T-helper 2 cell treated with Interferon-gamma antibody and Interleukin-4, amounts not matched to agents 5 μg/mL and 100 μg/mL, for 36 hours (primary cell): ENCODE results near the gene CHD9NB.

ENCODE experiments used
- DNase-seq: peaks from one replicate; pipeline ENCODE4 v3.0.0; 2021; ENCODE audit warnings: low spot score
- H3K27ac Mint-ChIP-seq: one replicate; pipeline ENCODE4 v1.8.0; 2021; ENCODE audit warnings: mild to moderate bottlenecking, mixed read lengths
- H3K27me3 Mint-ChIP-seq: one replicate; pipeline ENCODE4 v1.8.0; 2021; ENCODE audit warnings: low read depth, mixed read lengths
- H3K36me3 Mint-ChIP-seq: one replicate; pipeline ENCODE4 v1.8.0; 2021; ENCODE audit warnings: low read depth, mixed read lengths
- H3K4me1 Mint-ChIP-seq: one replicate; pipeline ENCODE4 v1.8.0; 2021; ENCODE audit warnings: low read depth, mixed read lengths
- H3K4me3 Mint-ChIP-seq: one replicate; pipeline ENCODE4 v1.8.0; 2022; ENCODE audit warnings: mild to moderate bottlenecking, moderate library complexity, mixed read lengths
- H3K9me3 Mint-ChIP-seq: one replicate; pipeline ENCODE4 v1.8.0; 2021; ENCODE audit warnings: mixed read lengths

The CHD9NB gene

DNA sequence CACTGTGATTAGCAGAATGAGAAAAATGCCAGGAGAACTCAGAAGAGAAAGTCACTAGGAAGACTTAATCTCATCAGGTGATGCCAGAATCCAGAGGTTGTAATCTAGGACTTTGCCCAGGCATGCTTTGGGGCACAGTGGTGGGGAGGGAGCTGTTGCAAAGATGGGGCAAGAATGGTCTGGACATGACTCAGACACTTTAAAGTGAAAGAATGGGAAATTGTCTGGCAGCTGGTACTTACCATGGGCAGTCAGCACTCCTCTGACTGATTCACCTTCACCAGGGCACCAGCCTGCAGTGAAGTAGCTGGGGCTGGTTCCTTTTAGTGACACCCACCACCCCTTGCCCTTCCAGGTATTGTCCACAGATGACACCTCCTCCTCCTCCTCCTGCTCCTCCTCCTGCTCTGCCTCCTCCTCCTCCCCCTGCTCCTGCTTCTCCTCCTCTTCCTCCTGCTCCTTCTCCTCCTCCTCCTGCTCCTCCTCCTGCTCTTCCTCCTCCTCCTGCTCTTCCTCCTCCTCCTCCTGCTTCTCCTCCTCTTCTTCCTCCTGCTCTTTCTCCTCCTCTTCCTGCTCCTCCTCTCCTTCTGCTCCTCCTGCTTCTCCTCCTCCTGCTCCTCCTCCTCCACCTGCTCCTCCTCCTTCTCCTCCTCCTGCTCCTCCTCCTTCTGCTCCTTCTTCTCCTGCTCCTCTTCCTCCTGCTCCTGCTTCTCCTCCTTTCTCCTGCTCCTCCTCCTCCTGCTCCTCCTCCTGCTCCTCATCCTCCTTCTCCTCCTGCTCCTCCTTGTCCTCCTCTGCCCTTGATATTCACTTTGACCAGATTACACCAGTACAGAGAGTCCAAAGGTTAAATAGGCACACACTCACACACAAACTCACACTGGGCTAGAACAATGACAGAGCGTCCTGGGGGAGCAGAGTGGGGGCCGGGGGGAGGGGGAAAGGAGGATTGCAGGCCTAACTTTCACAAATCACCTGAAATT is at the start of gene CHD9NB:
Gene CHD9NB, minus strand, starts transcription at position 379 of the 983 bp plus-strand sequence. CDS start 8,739 bp downstream, outside the sequence.
- Mint-ChIP-seq H3K9me3 (no peaks in the 10 kb centered on the region), H3K27me3 (no peaks in the 10 kb centered on the region), H3K27ac (no peak within 1 kb of the TSS), H3K4me1 (peaks cover 24% of the 10 kb centered on the region), H3K4me3 (peak within 1 kb of the TSS; percentile 46), H3K36me3 (no peaks in the 10 kb centered on the region)
- no peak for DNase-seq

DNA sequence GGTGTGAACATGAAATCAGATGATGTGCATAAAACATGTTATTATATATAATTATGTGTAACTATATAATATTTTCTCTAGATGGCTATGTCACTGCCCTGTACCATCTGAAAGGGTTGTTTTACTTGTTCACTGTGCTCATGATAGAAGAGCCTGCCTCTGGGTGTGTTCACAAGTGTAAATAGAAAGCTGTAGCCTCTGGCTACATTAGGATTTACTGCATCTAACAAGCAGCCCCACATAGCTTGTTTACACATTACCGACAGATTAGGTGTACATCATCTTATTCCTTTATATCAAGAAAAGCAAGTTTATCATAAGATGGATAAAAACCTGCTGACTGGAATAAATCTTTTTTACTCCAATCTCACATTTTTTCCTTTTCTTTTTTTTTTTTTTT is 48.2 kb upstream of the CHD9NB start:
- Mint-ChIP-seq H3K36me3 (no peaks in the 10 kb centered on the region), H3K4me3 (no peak overlapping the region), H3K27me3 (no peaks in the 10 kb centered on the region), H3K4me1 (peaks cover 15% of the 10 kb centered on the region), H3K9me3 (no peaks in the 10 kb centered on the region), H3K27ac (no peak overlapping the region)
- no peak for DNase-seq

DNA sequence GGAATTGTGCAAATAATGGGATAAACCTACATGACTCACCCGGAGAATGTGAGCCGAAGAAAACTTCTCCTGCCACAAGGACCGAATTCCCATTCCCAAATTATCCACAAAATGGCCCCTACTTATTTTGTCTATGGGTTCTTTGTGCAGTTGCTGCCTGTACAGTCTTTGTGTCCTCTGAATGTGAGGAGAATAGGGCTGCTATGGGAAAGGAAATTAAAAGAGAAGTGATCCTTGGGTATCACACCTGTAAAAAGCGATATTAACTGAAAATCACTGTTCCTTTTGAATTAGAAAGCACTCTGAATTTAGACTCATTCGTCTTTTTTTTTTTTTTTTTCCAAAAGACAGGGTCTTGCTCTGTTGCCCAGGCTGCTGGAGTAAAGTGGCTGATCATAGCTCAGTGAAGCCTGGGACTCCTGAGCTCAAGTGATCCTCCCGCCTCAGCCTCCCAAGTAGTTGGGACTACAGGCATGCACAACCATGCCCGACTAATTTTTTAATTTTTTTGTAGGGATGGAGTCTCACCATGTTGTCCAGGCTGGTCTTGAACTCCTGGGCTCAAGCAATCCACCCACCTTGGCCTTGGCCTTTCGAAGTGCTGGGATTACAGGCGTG is 47.5 kb upstream of the CHD9NB start:
- H3K27ac Mint-ChIP-seq: peak overlapping the region; percentile 26
- no peaks in the 10 kb centered on the region for H3K27me3 Mint-ChIP-seq
- H3K36me3 Mint-ChIP-seq: no peaks in the 10 kb centered on the region
- DNase-seq: no peak
- H3K4me3 Mint-ChIP-seq: peak overlapping the region; percentile 82
- H3K4me1 Mint-ChIP-seq: peaks cover 15% of the 10 kb centered on the region
- no peaks in the 10 kb centered on the region for H3K9me3 Mint-ChIP-seq

DNA sequence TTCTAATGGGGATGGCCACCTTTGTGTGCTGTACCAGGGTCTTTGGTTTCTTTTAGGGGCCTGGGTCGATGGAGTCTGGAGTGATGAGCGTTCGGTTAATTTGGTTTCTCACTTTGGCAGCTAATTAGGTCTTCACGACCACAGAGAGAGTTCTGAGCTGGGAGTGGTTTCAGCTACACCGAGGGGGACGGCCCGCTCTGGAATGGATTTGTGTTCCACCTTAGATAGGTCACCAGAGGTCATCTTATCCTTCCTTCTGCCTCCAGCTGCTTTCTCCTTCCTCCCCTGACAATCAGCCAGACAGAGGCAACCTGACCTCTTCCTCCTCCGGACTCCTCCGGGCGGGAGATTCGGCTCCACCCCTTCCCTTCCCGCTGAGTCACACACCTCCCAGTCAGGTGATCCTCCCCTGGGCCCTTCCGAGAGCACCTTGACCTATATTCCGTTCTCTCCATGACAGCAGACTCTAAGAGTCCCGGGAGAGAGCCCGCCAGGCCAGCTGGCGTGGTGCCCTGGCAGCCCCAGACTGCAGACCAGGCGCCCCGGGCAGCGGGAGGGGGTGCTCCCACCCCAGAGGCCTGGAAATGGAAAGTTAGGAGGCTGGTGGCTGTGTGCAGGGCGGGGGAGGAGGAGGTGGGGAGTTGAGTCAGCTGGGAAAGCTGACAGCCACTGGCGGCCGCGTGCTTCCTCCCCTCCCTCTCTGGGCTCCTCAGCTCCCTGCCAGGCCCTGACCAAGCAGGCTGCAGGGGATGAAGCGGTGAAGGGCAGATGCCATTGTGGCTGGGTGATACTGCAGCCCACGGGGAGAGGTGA is 46.8 kb upstream of the CHD9NB start:
- H3K27ac Mint-ChIP-seq: peak overlapping the region; percentile 90
- no peaks in the 10 kb centered on the region for H3K27me3 Mint-ChIP-seq
- DNase-seq: peak; percentile 64
- peaks cover 17% of the 10 kb centered on the region for H3K4me1 Mint-ChIP-seq
- no peaks in the 10 kb centered on the region for H3K36me3 Mint-ChIP-seq
- no peaks in the 10 kb centered on the region for H3K9me3 Mint-ChIP-seq
- H3K4me3 Mint-ChIP-seq: peak overlapping the region; percentile 82

DNA sequence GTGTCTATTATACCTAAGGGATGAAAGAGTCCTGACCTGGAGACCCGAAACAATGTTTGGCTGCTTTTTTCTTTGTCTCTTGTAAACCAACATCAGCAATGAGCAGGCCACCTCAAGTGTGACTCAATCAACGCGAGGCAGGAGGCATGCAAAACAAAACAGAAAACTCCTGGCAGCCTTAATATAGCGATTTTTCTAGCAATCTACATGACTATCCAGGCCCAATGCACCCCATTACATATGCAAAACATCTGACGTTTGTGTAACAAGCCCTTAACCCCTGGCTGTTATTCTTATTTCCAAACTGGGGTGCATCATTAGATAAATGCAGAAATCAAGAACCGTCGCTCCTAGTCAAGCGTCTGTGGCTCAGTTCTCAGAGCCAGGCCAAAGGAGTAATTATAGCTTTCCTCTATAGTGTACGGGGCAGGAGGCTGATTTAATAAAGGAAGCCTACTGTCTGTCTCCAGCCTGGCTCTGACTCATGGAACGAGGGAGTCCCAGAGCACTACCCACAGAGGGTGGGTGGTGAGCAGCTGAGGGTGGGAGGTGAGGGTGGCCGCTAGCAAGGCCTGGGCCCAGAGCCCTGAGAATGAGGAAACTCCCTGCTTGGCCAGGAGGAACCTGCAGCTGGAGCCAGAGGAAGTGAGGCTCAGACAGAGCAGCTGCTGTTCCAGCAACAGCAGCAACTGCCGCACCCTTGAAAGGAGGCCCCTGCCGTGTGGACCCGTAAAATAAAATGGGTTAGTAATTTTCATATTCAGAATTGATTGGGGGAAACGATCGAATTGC is 46.0 kb upstream of the CHD9NB start:
- Mint-ChIP-seq H3K9me3 (no peaks in the 10 kb centered on the region), H3K27me3 (no peaks in the 10 kb centered on the region)

DNA sequence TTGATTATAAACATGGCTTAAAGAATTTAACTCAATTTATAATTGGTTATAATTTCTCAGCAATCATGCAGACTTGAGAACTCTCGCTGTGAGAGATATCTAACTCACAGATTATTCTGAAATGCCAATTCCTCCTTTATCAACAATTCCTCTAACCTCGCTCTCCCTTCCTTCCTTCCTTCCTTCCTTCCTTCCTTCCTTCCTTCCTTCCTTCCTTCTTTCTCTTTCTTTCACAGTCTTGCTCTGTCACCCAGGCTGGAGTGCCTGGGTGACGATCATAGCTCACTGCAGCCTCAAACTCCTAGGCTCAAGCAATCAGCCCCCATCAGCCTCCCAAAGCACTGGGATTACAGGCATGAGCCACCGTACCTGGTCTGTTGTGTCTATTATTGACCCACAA is 44.5 kb upstream of the CHD9NB start:
- H3K4me1 Mint-ChIP-seq: peaks cover 27% of the 10 kb centered on the region
- H3K36me3 Mint-ChIP-seq: peaks cover 2% of the 10 kb centered on the region
- DNase-seq: no peak
- no peak overlapping the region for H3K27ac Mint-ChIP-seq
- H3K27me3 Mint-ChIP-seq: no peaks in the 10 kb centered on the region
- no peaks in the 10 kb centered on the region for H3K9me3 Mint-ChIP-seq
- H3K4me3 Mint-ChIP-seq: no peak overlapping the region

More for the DNA sequence above, 46.0 kb upstream of the CHD9NB start:
- Mint-ChIP-seq H3K4me1 (peaks cover 24% of the 10 kb centered on the region), H3K36me3 (no peaks in the 10 kb centered on the region), H3K4me3 (peak overlapping the region; percentile 82), H3K27ac (peak overlapping the region; percentile 90)
- DNase-seq: peak; percentile 52

DNA sequence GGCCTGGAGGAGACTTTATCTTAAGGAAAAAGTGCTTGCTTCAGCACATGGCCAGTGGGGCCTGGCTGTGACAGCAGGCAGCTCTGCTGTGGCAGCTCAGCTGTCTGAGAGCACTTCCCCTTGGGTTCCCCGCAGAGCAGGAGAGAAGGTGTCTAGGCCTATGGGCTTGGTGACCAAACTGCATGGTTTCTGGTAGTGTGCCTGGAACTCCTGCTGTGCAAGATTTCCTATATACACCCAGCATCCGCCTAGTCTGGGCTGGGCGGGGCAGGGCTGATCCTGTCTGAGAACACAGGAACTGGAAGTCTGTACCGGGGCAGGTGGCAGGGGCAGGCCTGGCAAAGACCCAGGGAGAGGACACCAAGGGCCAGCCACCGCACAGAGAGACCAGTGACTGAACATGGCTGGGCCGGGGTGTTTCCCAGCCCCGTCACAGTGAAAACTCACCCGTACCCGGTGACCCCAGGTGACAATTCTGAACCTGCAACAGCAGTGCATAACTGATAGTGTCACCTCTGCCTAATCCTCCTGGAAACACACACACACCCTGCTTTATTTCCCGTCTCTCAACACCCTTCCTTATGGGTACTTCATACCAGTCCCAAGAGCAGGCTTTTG is 41.4 kb upstream of the CHD9NB start:
- H3K27me3 Mint-ChIP-seq: no peaks in the 10 kb centered on the region
- H3K4me3 Mint-ChIP-seq: no peak overlapping the region
- H3K9me3 Mint-ChIP-seq: no peaks in the 10 kb centered on the region
- H3K4me1 Mint-ChIP-seq: peaks cover 40% of the 10 kb centered on the region
- H3K27ac Mint-ChIP-seq: peak overlapping the region; percentile 47
- H3K36me3 Mint-ChIP-seq: peaks cover 3% of the 10 kb centered on the region
- no peak for DNase-seq

DNA sequence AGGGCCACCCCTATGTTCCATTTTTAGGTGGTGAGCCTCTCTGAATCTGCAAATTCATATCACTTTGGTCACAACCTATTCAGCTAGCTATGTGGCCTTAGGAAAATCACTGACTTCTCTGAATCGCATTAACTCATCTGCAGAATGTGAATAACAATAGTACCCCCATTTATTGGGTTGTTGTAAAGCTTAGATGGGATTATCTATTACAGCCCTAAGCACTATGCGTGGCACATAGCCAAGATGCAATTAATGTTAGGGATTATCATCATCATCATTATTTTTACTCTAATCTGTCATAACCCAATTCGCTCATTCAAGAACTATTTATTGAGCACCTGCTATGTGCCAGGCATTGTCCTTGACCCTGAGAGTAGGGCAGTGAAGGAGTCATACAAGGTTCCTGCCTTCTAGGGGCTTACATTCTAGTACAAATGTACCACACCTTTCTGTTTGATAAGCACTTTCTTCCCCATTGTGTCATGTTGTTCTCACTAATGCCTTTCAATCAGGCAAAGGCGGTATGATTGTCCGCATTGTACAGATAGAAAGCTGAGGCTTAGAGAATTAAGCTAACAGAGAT is 40.6 kb upstream of the CHD9NB start:
- no peaks in the 10 kb centered on the region for H3K27me3 Mint-ChIP-seq
- peaks cover 3% of the 10 kb centered on the region for H3K36me3 Mint-ChIP-seq
- no peaks in the 10 kb centered on the region for H3K9me3 Mint-ChIP-seq
- H3K27ac Mint-ChIP-seq: no peak overlapping the region
- DNase-seq: no peak
- no peak overlapping the region for H3K4me3 Mint-ChIP-seq
- peaks cover 33% of the 10 kb centered on the region for H3K4me1 Mint-ChIP-seq

DNA sequence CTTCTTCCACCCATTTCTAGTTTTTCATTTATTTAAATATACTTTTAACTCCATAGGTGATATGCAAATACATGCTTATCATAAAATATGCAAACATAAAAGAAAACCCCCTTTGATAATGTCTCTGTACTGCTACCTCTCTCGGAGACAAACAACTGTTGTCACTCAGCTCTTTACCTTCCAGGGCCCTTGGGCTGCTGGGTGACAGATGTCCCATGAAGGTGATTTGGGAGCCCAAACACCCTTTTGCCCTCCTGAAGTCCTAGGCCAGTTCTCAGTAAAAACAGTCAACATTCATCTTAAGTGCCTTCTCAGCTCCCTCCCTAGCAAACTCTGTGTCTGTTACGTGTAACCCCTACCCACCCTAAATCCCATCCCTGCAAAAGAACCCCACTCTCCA is 39.6 kb upstream of the CHD9NB start:
- H3K27ac Mint-ChIP-seq: no peak overlapping the region

DNA sequence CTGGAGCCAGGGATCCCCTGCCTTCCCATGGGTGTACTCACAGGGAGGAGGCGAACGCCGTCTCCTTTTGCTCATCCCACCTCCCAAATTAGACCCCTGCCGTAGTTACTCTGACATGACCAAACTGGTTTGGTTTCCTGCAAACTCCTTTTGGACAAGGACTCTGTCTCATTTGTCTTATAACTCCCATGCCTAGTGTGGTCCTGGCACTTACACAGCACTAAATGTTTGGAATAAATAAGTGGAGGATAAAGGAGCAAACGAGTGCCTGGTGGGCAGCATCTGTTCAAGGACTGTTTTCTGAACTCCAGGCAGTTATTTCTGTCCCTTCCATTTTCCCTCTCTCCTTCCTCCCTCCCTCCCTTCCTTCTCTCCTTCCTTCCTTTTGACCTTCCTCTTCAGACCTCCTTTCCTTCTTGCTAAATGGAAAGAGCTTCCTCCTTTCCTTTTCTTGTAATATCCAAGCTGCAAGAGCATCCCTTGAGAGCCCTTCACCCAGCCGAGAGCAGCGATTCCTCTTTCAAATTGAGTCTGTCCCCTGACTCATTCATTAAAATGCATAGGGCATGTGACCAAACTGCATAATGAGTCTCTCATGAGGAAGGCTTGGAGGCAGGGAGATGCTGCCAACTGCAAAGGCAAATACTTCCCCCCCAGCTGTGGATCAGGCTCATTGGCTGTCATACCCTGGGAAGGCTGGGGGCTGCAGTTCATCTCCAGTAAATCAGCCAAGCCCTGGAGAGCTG is 38.9 kb upstream of the CHD9NB start:
- peak overlapping the region; percentile 48 for H3K27ac Mint-ChIP-seq
- H3K27me3 Mint-ChIP-seq: no peaks in the 10 kb centered on the region
- peak overlapping the region; percentile 23 for H3K4me3 Mint-ChIP-seq
- H3K4me1 Mint-ChIP-seq: peaks cover 29% of the 10 kb centered on the region
- H3K9me3 Mint-ChIP-seq: no peaks in the 10 kb centered on the region
- DNase-seq: no peak
- H3K36me3 Mint-ChIP-seq: peaks cover 3% of the 10 kb centered on the region

More for the DNA sequence above, 39.6 kb upstream of the CHD9NB start:
- no peak for DNase-seq
- H3K4me3 Mint-ChIP-seq: no peak overlapping the region
- H3K36me3 Mint-ChIP-seq: peaks cover 3% of the 10 kb centered on the region
- no peaks in the 10 kb centered on the region for H3K27me3 Mint-ChIP-seq
- no peaks in the 10 kb centered on the region for H3K9me3 Mint-ChIP-seq
- peaks cover 31% of the 10 kb centered on the region for H3K4me1 Mint-ChIP-seq

DNA sequence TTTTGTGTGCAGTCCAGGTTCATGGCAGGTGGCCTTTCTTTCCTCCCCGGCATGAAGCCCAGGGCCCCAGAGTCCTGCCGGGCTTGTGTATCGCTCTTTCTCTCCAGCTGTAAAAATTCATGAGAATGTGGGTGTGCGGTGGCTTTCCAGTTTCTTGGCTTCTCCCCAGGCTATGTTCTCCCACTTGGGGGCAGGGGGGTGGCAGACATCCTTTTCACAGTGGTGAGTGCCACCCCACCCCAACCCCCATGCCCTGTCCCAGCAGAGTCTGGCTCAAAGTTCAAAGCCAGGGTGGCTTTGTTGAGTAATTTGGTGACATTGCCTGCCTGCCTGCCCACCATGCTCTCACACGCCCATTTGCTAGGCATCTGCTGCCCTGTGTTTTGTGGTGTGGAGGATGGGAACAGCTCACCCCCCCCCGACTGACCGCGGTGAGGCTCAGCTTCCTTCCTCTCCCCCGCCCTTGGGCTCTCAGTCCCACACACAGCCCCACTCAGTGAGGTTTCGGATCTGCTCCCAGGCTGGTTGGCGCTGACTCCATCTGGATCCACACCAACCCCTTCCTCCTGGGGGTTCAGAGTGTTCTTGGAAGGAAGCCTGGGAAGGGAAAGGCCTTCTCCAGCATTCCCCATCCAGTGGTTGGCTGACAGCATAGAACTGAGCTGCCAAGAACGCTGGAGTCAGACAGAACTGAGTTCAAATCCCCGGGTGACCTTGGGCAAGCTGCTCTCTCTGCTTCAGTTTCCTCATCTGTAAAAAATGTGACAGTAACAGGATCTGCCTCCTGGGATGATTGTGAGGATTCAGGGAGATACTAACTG is 38.1 kb upstream of the CHD9NB start:
- Mint-ChIP-seq H3K27ac (peak overlapping the region; percentile 42), H3K4me3 (no peak overlapping the region), H3K36me3 (peaks cover 3% of the 10 kb centered on the region), H3K27me3 (no peaks in the 10 kb centered on the region), H3K4me1 (peaks cover 29% of the 10 kb centered on the region), H3K9me3 (no peaks in the 10 kb centered on the region)
- no peak for DNase-seq

DNA sequence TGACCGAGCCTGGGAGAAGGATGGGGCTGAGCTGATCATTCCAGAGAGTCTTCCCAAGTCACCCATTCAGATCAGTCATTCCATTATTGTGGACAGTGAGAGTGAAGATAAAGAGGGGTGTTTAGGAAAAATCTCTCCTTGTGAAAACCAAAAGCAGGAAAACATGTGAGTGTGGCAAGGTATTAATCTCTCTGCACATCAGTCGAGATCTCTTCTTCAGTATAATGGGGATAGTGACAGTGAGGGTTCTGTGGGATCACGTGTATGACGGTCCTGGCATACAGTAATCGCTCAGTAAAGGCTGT is 37.5 kb upstream of the CHD9NB start:
- Mint-ChIP-seq H3K4me3 (no peak overlapping the region), H3K27me3 (no peaks in the 10 kb centered on the region), H3K4me1 (peaks cover 29% of the 10 kb centered on the region), H3K9me3 (no peaks in the 10 kb centered on the region), H3K36me3 (peaks cover 3% of the 10 kb centered on the region), H3K27ac (no peak overlapping the region)
- DNase-seq: no peak
